Subcutaneous adipose tissue (tissue), 4 donors: ENCODE data around the gene DESI1. TPM values are rescaled to one million over a fixed set of nuclear protein-coding genes. Genes with fewer than 3 reads are reported as not detected.

Experiments used
- total RNA-seq, 4 donors: library from RNA; depleted of rRNA; stranded (reverse); fragments of >200 nt; gene quantifications; one replicate each; pipeline ENCODE4 v1.1.0, GENCODE V29; 2016
- TF ChIP-seq, protein P1 (sequence below): fragments of 450-650 bp; IDR thresholded peaks from one replicate; pipeline ENCODE4 v1.5.1; 2016; ENCODE audit warnings: low read depth, mild to moderate bottlenecking, control low read depth, antibody characterized with exemption, moderate library complexity

The DESI1 gene
- total RNA-seq, 4 donors from 2014 or later, result 9.2 to 29.0 (median 17.8) TPM

DNA sequence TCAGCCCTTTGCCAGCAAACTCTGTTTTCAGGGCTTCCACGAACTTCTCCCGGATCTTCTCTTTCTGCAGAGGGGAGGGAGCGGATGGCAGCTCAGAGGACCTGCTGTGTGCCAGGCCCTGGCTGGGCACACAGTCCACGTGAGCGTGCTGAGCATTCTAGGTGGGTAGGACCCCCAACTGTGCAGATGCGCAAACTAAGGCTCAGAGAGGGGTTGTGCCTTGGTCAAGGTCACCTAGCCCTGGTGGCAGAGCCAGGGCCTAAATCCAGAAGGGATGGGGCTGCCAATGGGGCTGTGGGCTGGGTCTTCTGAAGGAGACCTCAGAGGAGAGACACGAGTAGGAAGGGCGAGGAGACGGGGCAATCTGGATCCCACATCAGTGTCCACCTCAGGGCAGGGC lies 42.0 kb downstream of the DESI1 start:
- TF ChIP-seq, protein P1, sequence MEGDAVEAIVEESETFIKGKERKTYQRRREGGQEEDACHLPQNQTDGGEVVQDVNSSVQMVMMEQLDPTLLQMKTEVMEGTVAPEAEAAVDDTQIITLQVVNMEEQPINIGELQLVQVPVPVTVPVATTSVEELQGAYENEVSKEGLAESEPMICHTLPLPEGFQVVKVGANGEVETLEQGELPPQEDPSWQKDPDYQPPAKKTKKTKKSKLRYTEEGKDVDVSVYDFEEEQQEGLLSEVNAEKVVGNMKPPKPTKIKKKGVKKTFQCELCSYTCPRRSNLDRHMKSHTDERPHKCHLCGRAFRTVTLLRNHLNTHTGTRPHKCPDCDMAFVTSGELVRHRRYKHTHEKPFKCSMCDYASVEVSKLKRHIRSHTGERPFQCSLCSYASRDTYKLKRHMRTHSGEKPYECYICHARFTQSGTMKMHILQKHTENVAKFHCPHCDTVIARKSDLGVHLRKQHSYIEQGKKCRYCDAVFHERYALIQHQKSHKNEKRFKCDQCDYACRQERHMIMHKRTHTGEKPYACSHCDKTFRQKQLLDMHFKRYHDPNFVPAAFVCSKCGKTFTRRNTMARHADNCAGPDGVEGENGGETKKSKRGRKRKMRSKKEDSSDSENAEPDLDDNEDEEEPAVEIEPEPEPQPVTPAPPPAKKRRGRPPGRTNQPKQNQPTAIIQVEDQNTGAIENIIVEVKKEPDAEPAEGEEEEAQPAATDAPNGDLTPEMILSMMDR, result no peak

DNA sequence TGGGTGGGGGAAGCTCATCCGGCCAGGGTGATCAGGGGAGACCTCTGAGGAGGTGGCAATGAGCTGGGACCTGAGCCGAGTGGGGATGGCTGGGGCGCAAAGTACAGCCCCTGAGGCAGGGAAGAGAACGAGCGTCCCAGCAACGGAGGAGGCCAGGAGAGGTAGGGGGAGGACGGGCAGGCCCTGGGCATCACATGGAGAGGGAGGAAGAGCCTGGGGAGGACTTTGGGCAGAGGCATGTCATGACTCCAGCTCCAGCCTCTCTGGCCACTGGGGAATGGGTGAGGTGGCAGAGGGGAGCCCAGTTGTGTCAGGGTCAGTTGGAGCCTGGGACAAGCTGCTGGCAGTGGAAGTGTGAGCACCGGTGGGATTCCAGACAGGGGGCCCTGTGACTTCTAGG lies 42.7 kb downstream of the DESI1 start:
- TF ChIP-seq, protein P1, result no peak

GRCh38 chr22:41576877-41577276 lies 44.0 kb downstream of the DESI1 start:
- TF ChIP-seq, protein P1, result no peak

GRCh38 chr22:41575533-41575932 lies 45.3 kb downstream of the DESI1 start:
- TF ChIP-seq, protein P1, result no peak

- TF ChIP-seq, protein P1, result no peak
Observed at GRCh38 chr22:41574847-41575381, 45.9 kb downstream of the DESI1 start.

- TF ChIP-seq, protein P1, result no peak
Observed at GRCh38 chr22:41573677-41574076, 47.2 kb downstream of the DESI1 start.

GRCh38 chr22:41571786-41572185 lies 49.1 kb downstream of the DESI1 start:
- TF ChIP-seq, protein P1, result no peak
